Right kidney (tissue), 1 donor: ENCODE data around the gene TMEM139.
"Not testable (repeated sequence)": the region's sequence is repeated elsewhere in the genome, so short reads cannot be mapped to it uniquely, and the experiment has no call there.

Source experiments
- DNase-seq: peaks from one replicate; pipeline ENCODE4 v3.0.0-alpha.2; 2016

TMEM139 gene

GRCh38 chr7:143288836-143289235 lies 4.1 kb downstream of the TMEM139 start:
- no peak for DNase-seq

- DNase-seq: no peak
Observed at GRCh38 chr7:143289421-143289820, 4.7 kb downstream of the TMEM139 start.

GRCh38 chr7:143289888-143290287 lies 5.1 kb downstream of the TMEM139 start:
- not testable (repeated sequence) for DNase-seq

GRCh38 chr7:143290293-143290692 lies 5.5 kb downstream of the TMEM139 start:
- DNase-seq: no peak

GRCh38 chr7:143292876-143293275 lies 8.1 kb downstream of the TMEM139 start:
- DNase-seq: no peak

- DNase-seq: no peak
Observed at GRCh38 chr7:143295870-143296269, 11.1 kb downstream of the TMEM139 start.

GRCh38 chr7:143296686-143297085 lies 11.9 kb downstream of the TMEM139 start:
- DNase-seq: no peak

- no peak for DNase-seq
Observed at GRCh38 chr7:143299346-143299745, 14.6 kb downstream of the TMEM139 start.

- no peak for DNase-seq
Observed at GRCh38 chr7:143299840-143300239, 15.1 kb downstream of the TMEM139 start.

GRCh38 chr7:143300959-143301935 lies 16.5 kb downstream of the TMEM139 start:
- DNase-seq: no peak

- no peak for DNase-seq
Observed at GRCh38 chr7:143303733-143304132, 19.0 kb downstream of the TMEM139 start.

- DNase-seq: no peak
Observed at GRCh38 chr7:143304938-143305337, 20.2 kb downstream of the TMEM139 start.

- no peak for DNase-seq
Observed at GRCh38 chr7:143305423-143306070, 20.8 kb downstream of the TMEM139 start.

- DNase-seq: no peak
Observed at GRCh38 chr7:143308632-143309031, 23.9 kb downstream of the TMEM139 start.

GRCh38 chr7:143314127-143314526 lies 29.4 kb downstream of the TMEM139 start:
- no peak for DNase-seq

- DNase-seq: no peak
Observed at GRCh38 chr7:143315776-143316175, 31.0 kb downstream of the TMEM139 start, which contains the start of gene CLCN1. TSS of gene CLCN1 (plus strand) at chr7:143316111. CDS start at chr7:143316213, 102 bp downstream.

- no peak for DNase-seq
Observed at GRCh38 chr7:143316492-143316891, 31.7 kb downstream of the TMEM139 start.

GRCh38 chr7:143318661-143319060 lies 33.9 kb downstream of the TMEM139 start:
- no peak for DNase-seq

GRCh38 chr7:143320620-143321019 lies 35.9 kb downstream of the TMEM139 start:
- DNase-seq: no peak

- no peak for DNase-seq
Observed at GRCh38 chr7:143321242-143321641, 36.5 kb downstream of the TMEM139 start.

- DNase-seq: no peak
Observed at GRCh38 chr7:143321734-143322133, 37.0 kb downstream of the TMEM139 start.

GRCh38 chr7:143322760-143323633 lies 38.2 kb downstream of the TMEM139 start:
- DNase-seq: peak; percentile 28
